Endothelial cell of umbilical vein (primary cell): ENCODE data around the gene NELFCD. TPM values are rescaled to one million over a fixed set of nuclear protein-coding genes. Genes with fewer than 3 reads are reported as not detected.

ENCODE experiments used
- BruUV-seq: library from RNA; stranded (reverse); fragments of 400-500 nt; replicated peaks from 2 replicates; lab custom pipeline; 2021; lab: Mats Ljungman, UMichigan
- CTCF ChIA-PET: fragments of 300-600, 350-600 bp; sonication (Branson Sonifier 250); formaldehyde crosslinking; loops from one replicate; lab custom pipeline; 2021; ENCODE audit warnings: antibody characterized with exemption, inconsistent platforms; lab: Charles Lee
- POLR2A ChIA-PET: fragments of 300-600, 350-600 bp; sonication (Branson Sonifier 250); formaldehyde crosslinking; loops from one replicate; lab custom pipeline; 2021; ENCODE audit warnings: antibody characterized with exemption, inconsistent platforms; lab: Charles Lee
- DNase-seq: peaks from one replicate; pipeline ENCODE4 v3.0.0-alpha.2; 2011; ENCODE audit warnings: low read depth, low spot score
- FAIRE-seq: peaks from 2 replicates; lab custom pipeline; 2011; peaks lifted over from hg19 to GRCh38; lab: Jason Lieb, UNC
- H2AFZ ChIP-seq: 2 replicates; pipeline ENCODE4 v1.6.0; 2012; ENCODE audit warnings: low read depth, low read length, control low read depth, inconsistent platforms
- H3K27ac ChIP-seq: 2 replicates; pipeline ENCODE4 v1.5.1; 2011; ENCODE audit warnings: low read depth, mild to moderate bottlenecking, control low read depth, low read length, moderate library complexity; ENCODE audit not compliant: insufficient read depth
- H3K27me3 ChIP-seq, 2 experiments: 2 replicates each; pipeline versions ENCODE4 v1.6.0 to v1.6.1; 2011; ENCODE audit warnings: low read length in 2 of 2, mixed read lengths in 1 of 2; ENCODE audit not compliant: control insufficient read depth in 2 of 2, insufficient read depth in 2 of 2
- H3K36me3 ChIP-seq, 2 experiments: 2 replicates in 1 of 2; 3 replicates in 1 of 2; pipeline ENCODE4 v1.5.1; 2011; ENCODE audit warnings: low read length in 2 of 2, mild to moderate bottlenecking in 1 of 2, moderate library complexity in 1 of 2; ENCODE audit not compliant: control insufficient read depth in 2 of 2, insufficient read depth in 2 of 2; ENCODE audit errors: extremely low read depth in 1 of 2
- H3K4me1 ChIP-seq: 3 replicates; pipeline ENCODE4 v1.5.1; 2011; ENCODE audit warnings: mild to moderate bottlenecking, low read length; ENCODE audit not compliant: control insufficient read depth, insufficient read depth; ENCODE audit errors: extremely low read depth
- H3K4me2 ChIP-seq: 2 replicates; pipeline ENCODE4 v1.6.1; 2011; ENCODE audit warnings: low read length, control low read depth, mixed read lengths; ENCODE audit not compliant: insufficient read depth
- H3K4me3 ChIP-seq, 3 experiments: fragments of 200-600 bp in 1 of 3; sonication (generic), shearing (Covaris generic) in 1 of 3; replicated peaks in 1 of 3; 2 replicates each; pipeline ENCODE4 v1.5.1; 2011 to 2016; ENCODE audit warnings: control low read depth in 3 of 3, low read length in 3 of 3, mild to moderate bottlenecking in 2 of 3, inconsistent platforms in 1 of 3, low read depth in 1 of 3, moderate library complexity in 1 of 3; ENCODE audit not compliant: insufficient read depth in 1 of 3
- H3K79me2 ChIP-seq: 2 replicates; pipeline ENCODE4 v1.6.0; 2012; ENCODE audit warnings: low read length, inconsistent platforms; ENCODE audit not compliant: control insufficient read depth, insufficient read depth
- H3K9ac ChIP-seq: replicated peaks from 2 replicates; pipeline ENCODE3; 2011; ENCODE audit warnings: low read length, control low read depth; ENCODE audit not compliant: insufficient read depth; ENCODE audit errors: extremely low read depth
- H3K9me1 ChIP-seq: replicated peaks from 3 replicates; pipeline ENCODE4 v1.6.0; 2011; ENCODE audit warnings: mild to moderate bottlenecking, low read length; ENCODE audit not compliant: control insufficient read depth, insufficient read depth; ENCODE audit errors: extremely low read depth
- H3K9me3 ChIP-seq: replicated peaks from 2 replicates; pipeline ENCODE4 v1.5.1; 2012; ENCODE audit warnings: low read length, inconsistent platforms; ENCODE audit not compliant: control insufficient read depth, insufficient read depth
- H4K20me1 ChIP-seq: replicated peaks from 2 replicates; pipeline ENCODE3; 2011; ENCODE audit warnings: mild to moderate bottlenecking, low read length; ENCODE audit not compliant: control insufficient read depth, insufficient read depth; ENCODE audit errors: extremely low read depth
- EZH2 ChIP-seq: IDR thresholded peaks from 2 replicates; pipeline ENCODE4 v1.6.1; 2012; ENCODE audit warnings: borderline replicate concordance, low read depth, mild to moderate bottlenecking, moderate library complexity, low read length, inconsistent platforms; ENCODE audit not compliant: severe bottlenecking
- FOS ChIP-seq: IDR thresholded peaks from 2 replicates; pipeline ENCODE4 v1.6.1; 2011; ENCODE audit warnings: mild to moderate bottlenecking, low read length, moderate library complexity, borderline replicate concordance; ENCODE audit not compliant: insufficient read depth
- GATA2 ChIP-seq: IDR thresholded peaks from 2 replicates; pipeline ENCODE4 v1.7.0; 2011; ENCODE audit warnings: low read depth, mild to moderate bottlenecking, moderate library complexity, mixed read lengths, low read length; ENCODE audit not compliant: insufficient read length, insufficient read depth
- JUN ChIP-seq: IDR thresholded peaks from 2 replicates; pipeline ENCODE4 v1.6.1; 2011; ENCODE audit warnings: borderline replicate concordance, low read depth; ENCODE audit not compliant: insufficient read length, insufficient read depth
- POLR2A ChIP-seq: IDR thresholded peaks from 2 replicates; pipeline ENCODE4 v1.6.1; 2012; ENCODE audit warnings: low read depth, mild to moderate bottlenecking, control low read depth, low read length
- POLR2AphosphoS5 ChIP-seq: IDR thresholded peaks from 2 replicates; pipeline ENCODE4 v1.6.1; 2012; ENCODE audit warnings: low read depth, mild to moderate bottlenecking, control low read depth, low read length, moderate library complexity; ENCODE audit not compliant: insufficient read depth
- dilution Hi-C: fragments of 300-500 bp; cut with MboI; formaldehyde crosslinking; loops from one replicate; pipeline ENCODE4 v1.15.0; 2019; ENCODE audit warnings: low sequenced_read_pairs; ENCODE audit not compliant: extremely low pct_ligation_motif_present
- intact Hi-C: fragments of 100-400 bp; cut with micrococcal nuclease; formaldehyde crosslinking; loops from one replicate; pipeline ENCODE4 v1.10.0; 2022
- polyA plus RNA-seq, 4 experiments: library from polyadenylated mRNA; depleted of rRNA in 3 of 4; stranded (reverse) in 3 of 4; unstranded in 1 of 4; fragments of >200 nt; gene quantifications; 2 replicates each; pipeline versions ENCODE4 v1.2.1 to v1.2.3, GENCODE V29; 2011 to 2012; ENCODE audit warnings: missing spikeins in 1 of 4
- total RNA-seq: library from RNA; stranded (reverse); gene quantifications from 2 replicates; pipeline ENCODE4 v1.2.3, GENCODE V29; 2021
- TF ChIP-seq, protein P1 (sequence below), 2 donors: IDR thresholded peaks; 1 replicate in 1 of 2; 2 replicates in 1 of 2; pipeline ENCODE4 v1.5.1; 2011; ENCODE audit warnings: low read length in 2 of 2, mild to moderate bottlenecking in 2 of 2, moderate library complexity in 2 of 2, control low read depth in 1 of 2, inconsistent platforms in 1 of 2, low read depth in 1 of 2; ENCODE audit not compliant: insufficient read depth in 1 of 2; ENCODE audit errors: extremely low read depth in 1 of 2

The NELFCD gene
- total and polyA plus RNA-seq, 2 donors (not counting 3 experiments of a cell fraction or from before 2014, with no cell fraction given), result 90.1 to 92.5 TPM

DNA sequence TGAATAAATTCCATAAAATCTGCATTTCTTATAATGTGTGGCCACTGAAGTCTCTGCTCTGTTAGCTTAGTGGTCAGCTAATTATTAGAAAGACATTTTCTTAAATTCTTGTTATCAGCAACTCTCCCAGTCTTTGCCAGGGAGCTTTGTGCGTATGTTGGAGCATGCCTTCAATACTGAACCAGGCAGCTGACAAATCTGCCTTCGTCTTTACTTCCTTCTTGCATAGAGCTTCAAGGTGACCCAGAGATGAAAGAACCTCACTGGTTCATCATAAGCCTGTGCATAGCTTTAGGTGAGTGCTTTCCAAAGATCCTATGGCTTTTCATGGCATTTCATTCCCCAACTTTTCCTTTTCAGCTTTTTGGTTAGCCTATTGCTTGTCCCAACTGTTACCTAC is 43.0 kb upstream of the NELFCD start:
- Histone ChIP-seq H3K4me3 (no peak overlapping the region), H3K36me3 (no peaks in the 10 kb centered on the region), H3K4me1 (no peaks in the 10 kb centered on the region), H3K9me3 (no peaks in the 10 kb centered on the region), H4K20me1 (no peaks in the 10 kb centered on the region), H3K27me3 (peaks cover 3 to 12% of the 10 kb centered on the region in 2 experiments), H3K9me1 (no peaks in the 10 kb centered on the region), H3K9ac (no peak overlapping the region), H2AFZ (no peak overlapping the region), H3K27ac (no peak overlapping the region), H3K4me2 (no peak overlapping the region), H3K79me2 (no peaks in the 10 kb centered on the region)
- dilution Hi-C loops (no loop called here), intact Hi-C loops (no loop called here)
- TF ChIP-seq GATA2, result no peak
- TF ChIP-seq, protein P1, sequence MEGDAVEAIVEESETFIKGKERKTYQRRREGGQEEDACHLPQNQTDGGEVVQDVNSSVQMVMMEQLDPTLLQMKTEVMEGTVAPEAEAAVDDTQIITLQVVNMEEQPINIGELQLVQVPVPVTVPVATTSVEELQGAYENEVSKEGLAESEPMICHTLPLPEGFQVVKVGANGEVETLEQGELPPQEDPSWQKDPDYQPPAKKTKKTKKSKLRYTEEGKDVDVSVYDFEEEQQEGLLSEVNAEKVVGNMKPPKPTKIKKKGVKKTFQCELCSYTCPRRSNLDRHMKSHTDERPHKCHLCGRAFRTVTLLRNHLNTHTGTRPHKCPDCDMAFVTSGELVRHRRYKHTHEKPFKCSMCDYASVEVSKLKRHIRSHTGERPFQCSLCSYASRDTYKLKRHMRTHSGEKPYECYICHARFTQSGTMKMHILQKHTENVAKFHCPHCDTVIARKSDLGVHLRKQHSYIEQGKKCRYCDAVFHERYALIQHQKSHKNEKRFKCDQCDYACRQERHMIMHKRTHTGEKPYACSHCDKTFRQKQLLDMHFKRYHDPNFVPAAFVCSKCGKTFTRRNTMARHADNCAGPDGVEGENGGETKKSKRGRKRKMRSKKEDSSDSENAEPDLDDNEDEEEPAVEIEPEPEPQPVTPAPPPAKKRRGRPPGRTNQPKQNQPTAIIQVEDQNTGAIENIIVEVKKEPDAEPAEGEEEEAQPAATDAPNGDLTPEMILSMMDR (IDR thresholded peaks at IDR 0.05; ENCODE audit: extremely low read depth in 1 of 2, insufficient read depth in 1 of 2, low read depth in 1 of 2, low read length in 2 of 2), result no peak
- no peak for TF ChIP-seq POLR2A
- TF ChIP-seq JUN, result no peak
- TF ChIP-seq EZH2, result no peak
- TF ChIP-seq FOS, result no peak
- ChIA-PET CTCF (no interaction called here), POLR2A (no interaction called here)
- no peak for DNase-seq
- FAIRE-seq, result no peak
- no TSS peak for BruUV-seq

DNA sequence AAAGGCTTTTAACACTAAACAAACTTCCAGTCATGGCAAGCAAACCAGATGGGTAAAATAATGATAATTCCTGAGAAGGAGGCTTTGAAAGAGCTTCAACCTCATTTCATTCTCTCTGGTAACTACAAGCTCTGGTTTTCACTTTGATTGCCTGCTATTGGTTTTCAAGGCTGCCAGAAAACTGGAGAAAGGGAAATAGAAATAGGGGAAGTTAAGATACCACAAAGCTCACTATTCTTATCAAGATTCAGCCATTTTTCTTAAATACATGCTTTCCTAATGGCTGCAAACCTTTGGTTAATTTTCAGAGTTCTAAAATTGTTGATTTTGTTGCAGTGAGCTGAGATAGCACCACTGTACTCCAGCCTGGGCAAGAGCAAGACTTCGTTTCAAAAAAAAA is 42.5 kb upstream of the NELFCD start:
- no peak for DNase-seq
- H3K4me3 ChIP-seq, result no peak overlapping the region
- H3K36me3 ChIP-seq, result no peaks in the 10 kb centered on the region
- H3K9ac ChIP-seq, result no peak overlapping the region
- H3K27me3 ChIP-seq, result peaks cover 3 to 12% of the 10 kb centered on the region in 2 experiments
- FAIRE-seq, result no peak
- H3K79me2 ChIP-seq, result no peaks in the 10 kb centered on the region
- H2AFZ ChIP-seq, result no peak overlapping the region
- ChIA-PET CTCF (interaction anchor here (1.7 kb wide), 1 partner anchor 149 kb away, joined by 4 read pairs; no protein-coding TSS in a partner anchor), POLR2A (no interaction called here)
- H3K27ac ChIP-seq, result no peak overlapping the region
- no peak overlapping the region for H3K4me2 ChIP-seq
- BruUV-seq, result no TSS peak
- intact Hi-C loops, result no loop called here
- dilution Hi-C loops, result no loop called here
- no peaks in the 10 kb centered on the region for H4K20me1 ChIP-seq
- no peaks in the 10 kb centered on the region for H3K4me1 ChIP-seq
- TF ChIP-seq POLR2AphosphoS5, result no peak
- TF ChIP-seq POLR2A, result no peak
- no peak for TF ChIP-seq EZH2
- TF ChIP-seq FOS, result no peak
- TF ChIP-seq JUN, result no peak
- TF ChIP-seq, protein P1 (IDR thresholded peaks at IDR 0.05; ENCODE audit: extremely low read depth in 1 of 2, insufficient read depth in 1 of 2, low read depth in 1 of 2, low read length in 2 of 2), result no peak
- H3K9me3 ChIP-seq, result no peaks in the 10 kb centered on the region
- no peaks in the 10 kb centered on the region for H3K9me1 ChIP-seq
